Stimulated activated CD4-positive, alpha-beta T cell treated with anti-CD3 and anti-CD28 coated beads, Interleukin-4, amount 100 ng/mL, for 48 hours (primary cell): ENCODE results near the gene STIM1.
"Not testable (repeated sequence)": the region's sequence is repeated elsewhere in the genome, so short reads cannot be mapped to it uniquely, and the experiment has no call there.

Experiments used
- DNase-seq, 2 donors: peaks; one replicate each; pipeline ENCODE4 v3.0.0-alpha.2; 2020; ENCODE audit warnings: low read depth in 2 of 2

Gene STIM1

GRCh38 chr11:3983101-3983500 is 127.6 kb downstream of the STIM1 start:
- DNase-seq = no peak

DNA sequence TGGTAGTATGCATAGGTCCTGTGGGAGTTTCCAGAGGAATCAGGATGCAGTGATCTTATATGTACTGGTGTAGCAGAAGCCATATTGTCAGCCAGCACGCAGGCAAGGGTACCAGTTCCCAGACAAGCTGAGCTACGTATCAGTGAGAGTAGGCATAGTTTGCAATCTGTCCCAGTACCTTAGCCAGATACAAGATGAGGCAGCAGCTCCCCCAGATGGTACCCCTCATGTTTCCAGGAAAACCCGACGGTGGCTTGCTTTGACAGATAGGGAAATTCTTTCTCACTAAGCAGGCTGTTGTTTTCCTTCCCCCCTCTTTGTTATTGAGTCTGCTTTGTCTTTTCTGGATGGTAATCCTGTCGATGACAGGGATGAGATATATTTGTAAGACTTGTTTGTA is 129.4 kb downstream of the STIM1 start:
- peak in 1 of 2 donors; percentile 16 for DNase-seq

DNA sequence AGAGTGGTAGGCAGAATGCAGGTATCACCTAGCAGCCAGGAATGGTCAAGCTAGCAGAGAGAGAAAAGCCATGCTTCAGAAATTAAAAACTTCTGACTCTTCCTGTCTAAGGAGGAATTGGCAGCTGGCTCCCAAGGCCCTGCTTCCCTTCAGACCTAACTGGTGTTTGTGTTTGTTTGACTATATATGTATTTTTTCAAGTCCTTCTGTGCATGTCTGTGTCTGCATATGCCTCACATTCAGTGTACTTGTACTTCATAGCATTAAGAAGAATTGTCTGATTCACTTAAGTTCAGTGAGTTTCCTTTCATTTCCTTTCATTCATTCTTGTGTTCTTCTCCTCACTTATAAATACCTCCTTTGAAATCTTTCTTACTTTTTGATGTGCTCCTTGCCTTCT is 130.2 kb downstream of the STIM1 start:
- DNase-seq = no peak

DNA sequence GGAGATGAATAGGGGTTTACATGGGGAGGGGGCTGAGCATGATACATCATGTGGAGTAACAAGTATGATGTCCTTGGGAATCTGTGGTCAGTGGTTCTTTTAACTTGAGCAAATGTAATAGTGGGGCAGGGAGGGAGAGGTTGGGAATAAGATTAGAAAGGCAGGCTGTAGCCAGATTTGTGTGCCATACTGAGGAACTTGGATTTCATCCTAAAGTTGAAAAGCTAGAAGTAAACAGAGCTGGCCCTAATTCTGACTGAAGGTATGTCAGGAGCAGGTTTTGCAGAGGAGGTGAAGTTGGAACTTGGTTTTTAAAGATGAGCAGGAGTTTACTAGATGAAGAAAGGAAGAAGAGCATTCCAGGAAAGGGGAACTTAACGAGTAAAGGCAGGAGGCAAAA is 130.8 kb downstream of the STIM1 start:
- no peak for DNase-seq

- DNase-seq = no peak
These were observed 133.9 kb downstream of the STIM1 start for GRCh38 chr11:3989276-3989920.

- DNase-seq = no peak
These were observed 134.4 kb downstream of the STIM1 start for GRCh38 chr11:3989921-3990290.

DNA sequence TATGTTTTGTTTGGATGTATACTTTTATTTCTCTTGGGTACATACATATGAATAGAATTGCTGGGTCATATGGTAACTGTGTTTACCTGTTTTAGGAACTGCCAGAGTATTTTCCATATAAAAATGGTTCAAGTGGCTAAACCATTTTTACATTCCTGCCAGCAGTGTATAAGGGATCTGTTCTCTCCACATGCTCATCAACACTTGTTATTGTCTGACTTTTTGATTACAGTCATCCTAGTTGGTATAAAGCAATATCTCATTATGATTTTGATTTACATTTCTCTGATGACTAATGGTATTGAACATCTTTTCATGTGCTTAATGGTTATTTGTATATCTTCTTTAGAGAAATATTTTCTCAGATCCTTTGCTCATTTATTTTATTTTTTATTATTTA is 134.9 kb downstream of the STIM1 start:
- DNase-seq = no peak

GRCh38 chr11:3992964-3993363 is 137.5 kb downstream of the STIM1 start:
- no peak for DNase-seq

DNA sequence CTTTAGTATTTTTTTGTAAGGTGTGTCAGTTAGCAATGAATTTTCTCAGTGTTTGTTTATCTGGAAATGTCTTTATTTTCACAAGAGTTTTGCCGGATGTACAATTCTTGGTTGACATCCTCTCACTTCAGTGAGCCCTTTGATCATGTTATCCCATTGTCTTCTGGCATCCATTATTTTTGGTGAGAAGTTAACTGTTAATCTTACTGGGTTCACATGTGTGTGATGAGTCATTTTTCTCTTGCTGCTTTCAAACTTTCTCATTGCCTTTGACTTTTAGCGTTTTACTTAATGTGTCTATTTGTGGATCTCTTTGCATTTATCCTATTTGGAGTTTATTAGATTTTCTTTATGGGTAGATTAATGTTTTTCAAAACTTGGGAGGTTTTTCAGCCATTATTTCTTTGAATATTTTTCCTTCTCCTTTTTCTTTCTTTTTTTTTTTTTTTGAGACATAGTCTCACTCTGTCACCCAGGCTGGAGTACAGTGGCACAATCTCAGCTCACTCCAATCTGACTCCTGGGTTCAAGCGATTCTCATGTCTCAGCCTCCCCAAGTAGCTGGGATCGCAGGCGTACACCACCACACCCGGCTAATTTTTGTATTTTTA is 138.7 kb downstream of the STIM1 start:
- no peak for DNase-seq

DNA sequence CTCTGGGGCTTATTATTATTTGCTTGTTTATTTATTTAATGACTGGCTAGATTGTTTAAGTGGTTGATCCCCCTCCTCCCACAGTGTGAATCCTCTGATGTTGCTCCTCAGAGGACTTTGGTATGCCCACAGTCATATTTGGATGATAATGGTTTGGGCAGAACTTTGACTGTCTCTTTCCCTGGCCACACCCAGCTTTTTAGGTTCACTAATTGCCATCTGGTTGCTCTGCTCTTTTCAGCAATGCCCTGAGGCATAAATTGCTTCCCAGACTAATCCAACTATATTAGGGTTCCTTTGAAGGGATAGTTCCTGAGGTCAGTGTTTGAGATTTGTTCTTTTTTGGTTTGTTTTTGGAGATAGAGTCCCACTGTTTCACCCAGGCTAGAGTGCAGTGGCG is 139.8 kb downstream of the STIM1 start:
- DNase-seq = no peak

GRCh38 chr11:3995949-3996554 is 140.6 kb downstream of the STIM1 start:
- DNase-seq = no peak

DNA sequence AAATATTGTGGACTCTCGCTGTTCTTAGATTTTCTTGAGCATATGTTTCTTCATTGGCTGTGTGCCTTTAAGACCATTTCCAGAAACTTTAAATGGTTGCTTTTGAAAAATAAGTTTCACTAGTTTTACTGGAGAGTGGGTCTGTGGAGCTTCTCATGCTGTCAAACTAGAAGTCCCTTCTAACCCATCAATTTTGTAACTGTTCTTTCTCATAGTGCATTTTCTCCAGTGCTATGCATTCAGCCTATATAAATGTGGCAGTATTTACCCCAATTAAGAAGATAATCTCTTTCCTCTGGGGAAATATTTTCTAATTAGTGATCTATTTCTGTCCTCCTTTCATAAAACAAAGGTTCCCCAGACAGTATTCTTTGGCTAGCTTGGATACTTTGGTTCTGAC is 141.2 kb downstream of the STIM1 start:
- DNase-seq = no peak

DNA sequence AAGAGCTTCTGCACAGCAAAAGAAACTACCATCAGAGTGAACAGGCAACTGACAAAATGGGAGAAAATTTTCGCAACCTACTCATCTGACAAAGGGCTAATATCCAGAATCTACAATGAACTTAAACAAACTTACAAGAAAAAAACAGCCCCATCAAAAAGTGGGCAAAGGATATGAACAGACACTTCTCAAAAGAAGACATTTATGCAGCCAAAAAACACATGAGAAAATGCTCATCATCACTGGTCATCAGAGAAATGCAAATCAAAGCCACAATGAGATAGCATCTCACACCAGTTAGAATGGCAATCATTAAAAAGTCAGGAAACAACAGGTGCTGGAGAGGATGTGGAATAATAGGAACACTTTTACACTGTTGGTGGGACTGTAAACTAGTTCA is 149.3 kb downstream of the STIM1 start:
- not testable (repeated sequence) for DNase-seq

DNA sequence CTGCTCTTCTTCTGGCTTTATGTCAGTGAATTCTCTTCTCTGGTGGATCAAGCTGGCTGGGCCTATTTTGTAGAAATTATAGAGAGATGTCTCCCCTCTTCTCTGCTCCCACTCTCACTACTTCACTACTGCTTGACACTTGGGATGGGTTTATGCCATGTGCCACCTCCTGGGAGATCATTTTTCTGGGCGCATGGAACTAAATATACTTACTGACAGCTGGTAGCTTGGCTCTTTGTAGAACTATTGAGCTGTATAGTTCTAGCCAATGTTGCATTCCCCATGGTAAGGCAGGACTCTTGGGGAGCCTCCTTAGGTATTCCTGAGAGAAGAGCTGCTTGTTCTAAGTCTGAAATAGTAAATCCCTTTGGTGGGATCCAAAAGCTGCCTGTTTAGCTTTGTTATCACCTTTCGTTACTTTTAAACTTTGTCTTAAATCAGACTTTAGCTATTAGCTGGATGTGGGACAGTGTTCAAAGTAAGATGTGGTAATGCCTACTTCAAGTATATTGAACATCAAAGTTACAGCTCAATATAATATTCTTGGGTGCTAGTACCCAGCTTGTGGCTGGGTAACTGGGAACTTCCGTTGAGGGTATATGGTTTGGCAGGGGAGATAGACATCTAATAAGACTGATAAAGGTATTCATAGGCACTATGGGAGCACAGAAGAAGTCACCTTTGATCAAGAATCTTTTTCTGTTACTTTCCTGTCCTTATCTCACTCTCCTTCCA is 151.6 kb downstream of the STIM1 start:
- no peak for DNase-seq

GRCh38 chr11:4008116-4008515 is 152.7 kb downstream of the STIM1 start:
- no peak for DNase-seq

DNA sequence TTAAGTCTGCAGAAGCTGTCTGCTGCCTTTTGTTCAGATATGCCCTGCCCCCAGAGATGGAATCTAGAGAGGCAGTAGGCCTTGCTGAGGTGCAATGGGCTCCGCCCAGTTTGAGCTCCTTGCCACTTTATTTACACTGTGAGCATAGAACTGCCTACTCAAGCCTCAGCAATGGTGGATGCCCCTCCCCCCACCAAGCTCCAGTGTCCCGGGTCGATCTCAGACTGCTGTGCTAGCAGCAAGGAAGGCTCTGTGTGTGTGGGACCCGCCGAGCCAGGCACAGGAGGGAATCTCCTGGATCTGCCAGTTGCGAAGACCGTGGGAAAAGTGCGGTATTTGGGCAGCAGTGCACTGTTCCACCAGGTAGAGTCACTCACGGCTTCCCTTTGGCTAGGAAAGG is 161.1 kb downstream of the STIM1 start:
- DNase-seq = not testable (repeated sequence)

DNA sequence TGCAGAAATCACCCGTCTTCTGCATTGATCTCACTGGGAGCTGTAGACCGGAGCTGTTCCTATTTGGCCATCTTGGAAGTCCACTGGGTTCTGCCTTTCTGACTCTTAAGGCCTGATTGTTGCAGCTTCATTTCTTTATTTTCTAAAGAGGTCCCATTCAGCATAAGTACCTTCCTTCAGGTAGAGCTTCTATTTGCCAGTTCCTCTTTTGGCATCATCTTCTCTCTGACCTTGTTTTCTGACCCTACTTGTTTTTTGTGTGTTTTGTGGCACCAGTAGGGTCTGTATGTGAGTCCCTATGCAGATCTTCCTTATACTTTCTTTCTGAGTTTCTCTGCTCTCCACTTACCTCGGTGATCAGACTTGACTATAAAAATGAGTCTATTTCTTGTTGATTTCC is 161.7 kb downstream of the STIM1 start:
- DNase-seq = no peak

GRCh38 chr11:4018641-4019040 is 163.2 kb downstream of the STIM1 start:
- DNase-seq = no peak

- no peak for DNase-seq
These were observed 164.4 kb downstream of the STIM1 start for GRCh38 chr11:4019891-4020290.

DNA sequence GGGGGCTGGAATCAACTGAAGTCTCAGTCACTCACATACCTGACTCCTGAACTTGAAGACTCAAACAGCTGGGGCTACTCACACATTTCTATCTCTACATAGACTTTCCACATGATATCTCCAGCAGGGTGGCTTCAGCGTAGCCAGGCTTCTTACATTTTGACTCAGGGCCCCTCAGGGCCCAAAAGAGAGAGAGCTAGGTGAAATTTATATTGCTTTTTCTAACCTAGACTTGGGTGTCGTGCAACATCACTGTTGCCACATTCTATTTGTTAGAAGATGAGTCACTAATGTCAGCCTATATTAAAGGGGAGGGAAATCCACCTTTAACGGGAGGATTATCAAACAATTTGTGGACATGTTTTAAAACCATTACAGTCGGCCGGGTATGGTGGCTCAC is 167.2 kb downstream of the STIM1 start:
- DNase-seq = no peak

- DNase-seq = no peak
These were observed 169.9 kb downstream of the STIM1 start for GRCh38 chr11:4025248-4025966.

- no peak for DNase-seq
These were observed 170.5 kb downstream of the STIM1 start for GRCh38 chr11:4025967-4026324.
